Heart left ventricle (tissue), 13 donors: ENCODE results near the gene SH2D3C.

Source experiments
- CTCF ChIP-seq, 12 donors: fragments of 200-600 bp; sonication (generic) in 4 of 12; IDR thresholded peaks; one replicate each; pipeline versions ENCODE4 v1.5.0 to v1.8.0; 2018 to 2022; ENCODE audit warnings: antibody characterized with exemption in 12 of 12, mild to moderate bottlenecking in 5 of 12
- POLR2A ChIP-seq, 2 donors: fragments of 450-650 bp; IDR thresholded peaks; one replicate each; pipeline ENCODE4 v1.6.1; 2017; ENCODE audit warnings: antibody characterized with exemption in 2 of 2, mild to moderate bottlenecking in 2 of 2, moderate library complexity in 2 of 2
- donor health status: ischemic (EF 13 %, LVEDD 7.1; RV severe dilation, severe dysfunction).
- donor health status: DM: no; HTN: yes; CAD: no.
- donor health status: DM: no; HTN: no; CAD: no.
- donor health status: ischemic (EF 25% LVEDD 6.9; RV normal size, moderate dysfunction).
- donor health status: ischemic (EF 25% LVEDD 5.7; RV mildly dilated, moderate dysfunction).
- donor health status: ischemic (EF 35%, LVEDD 5.7; RV mildly dilated, moderate dysfunction).
- donor health status: nonischemic (EF 11% LVEDD 7.7; RV severe dilation, severe dysfunction).
- donor health status: DM: yes; HTN: yes; CAD: no.
- donor health status: PGD.
- donor health status: ischemic (EF 29% LVEDD 5.4; RV normal size, mild dysfunction).
- donor health status: nonischemic (EF 23%, LVEDD 6.1; RV moderate dilation, normal function).

- no peak for TF ChIP-seq POLR2A (IDR thresholded peaks at IDR 0.05)
- no peak for TF ChIP-seq CTCF (IDR thresholded peaks at IDR 0.05)
These were observed 80.1 kb downstream of the SH2D3C start for GRCh38 chr9:127698386-127698785.
